GM04504 (cell line): ENCODE measurements around the gene KRT14.
"Not testable (repeated sequence)": the region's sequence is repeated elsewhere in the genome, so short reads cannot be mapped to it uniquely, and the experiment has no call there.

Experiments used
- DNase-seq: peaks from one replicate; pipeline ENCODE4 v3.0.0-alpha.2; 2012; ENCODE audit warnings: low read depth

The KRT14 gene

DNA sequence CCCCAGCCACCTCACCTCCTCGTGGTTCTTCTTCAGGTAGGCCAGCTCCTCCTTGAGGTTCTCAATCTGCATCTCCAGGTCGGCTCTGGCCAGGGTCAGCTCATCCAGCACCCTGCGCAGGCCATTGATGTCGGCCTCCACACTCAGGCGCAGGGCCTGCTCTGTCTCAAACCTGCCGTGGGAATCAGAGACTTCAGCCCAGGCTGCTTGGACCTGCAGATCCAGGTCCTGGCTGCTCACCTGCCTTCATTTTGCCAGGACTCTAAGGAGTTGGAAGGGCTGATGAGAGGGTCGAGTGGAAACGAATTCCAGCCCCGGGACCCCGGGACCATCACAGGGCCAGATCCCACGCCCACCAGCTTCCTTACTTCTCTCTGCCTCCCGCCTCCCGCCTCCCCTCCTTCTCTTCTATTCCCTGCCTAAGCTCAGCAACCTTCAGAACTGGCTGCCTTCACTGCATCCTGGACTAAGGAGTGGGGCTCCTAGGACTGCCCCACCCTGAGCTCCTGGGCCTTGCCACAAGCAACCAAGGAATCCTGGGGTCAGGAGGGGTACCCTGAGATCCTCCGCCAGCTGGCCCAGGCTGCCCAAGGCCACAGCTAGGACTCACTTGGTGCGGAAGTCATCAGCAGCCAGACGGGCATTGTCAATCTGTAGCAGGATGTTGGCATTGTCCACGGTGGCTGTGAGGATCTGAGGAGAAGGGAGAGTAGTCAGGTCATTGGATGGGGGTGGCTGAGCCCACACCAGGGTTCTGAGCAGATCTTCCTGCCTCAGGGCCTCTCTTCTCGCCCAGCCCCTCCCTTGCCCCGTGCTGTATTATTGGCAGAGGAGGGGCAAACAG, 35.9 kb upstream of the KRT14 start:
- not testable (repeated sequence) for DNase-seq

DNA sequence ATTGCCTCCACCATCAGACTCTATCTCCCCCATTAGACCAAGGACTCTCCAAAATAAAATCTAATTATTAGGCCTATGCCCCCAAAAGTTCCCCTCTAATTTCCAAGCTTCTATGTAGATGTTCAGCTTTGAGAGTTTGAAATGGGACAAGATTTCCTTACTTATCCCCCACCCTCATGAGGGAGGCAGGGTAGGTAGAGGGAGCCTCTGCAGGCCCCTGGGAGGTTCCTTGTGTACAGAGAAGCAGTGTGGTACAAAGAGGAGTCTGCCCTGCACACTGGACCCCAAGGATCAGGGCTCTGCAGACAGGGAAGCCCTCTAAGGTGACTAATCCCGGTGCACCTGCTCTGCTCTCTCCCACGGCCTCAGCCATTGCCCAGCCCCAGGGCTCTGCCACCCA, 35.2 kb upstream of the KRT14 start:
- no peak for DNase-seq

DNA sequence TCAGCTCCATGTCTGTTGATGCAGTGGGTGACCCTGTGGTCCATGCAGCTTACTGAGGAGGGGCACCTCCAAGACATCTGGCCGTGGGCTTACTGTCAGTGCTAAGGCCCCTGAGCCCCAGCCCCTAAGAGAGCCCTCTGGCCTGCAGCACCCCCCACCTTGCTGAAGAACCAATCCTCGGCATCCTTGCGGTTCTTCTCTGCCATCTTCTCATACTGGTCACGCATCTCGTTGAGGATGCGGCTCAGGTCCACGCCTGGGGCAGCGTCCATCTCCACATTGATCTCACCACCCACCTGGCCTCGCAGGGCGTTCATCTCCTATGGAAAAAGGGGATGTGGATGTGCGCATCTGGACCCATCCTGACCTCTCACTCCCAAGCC, 34.7 kb upstream of the KRT14 start:
- not testable (repeated sequence) for DNase-seq

DNA sequence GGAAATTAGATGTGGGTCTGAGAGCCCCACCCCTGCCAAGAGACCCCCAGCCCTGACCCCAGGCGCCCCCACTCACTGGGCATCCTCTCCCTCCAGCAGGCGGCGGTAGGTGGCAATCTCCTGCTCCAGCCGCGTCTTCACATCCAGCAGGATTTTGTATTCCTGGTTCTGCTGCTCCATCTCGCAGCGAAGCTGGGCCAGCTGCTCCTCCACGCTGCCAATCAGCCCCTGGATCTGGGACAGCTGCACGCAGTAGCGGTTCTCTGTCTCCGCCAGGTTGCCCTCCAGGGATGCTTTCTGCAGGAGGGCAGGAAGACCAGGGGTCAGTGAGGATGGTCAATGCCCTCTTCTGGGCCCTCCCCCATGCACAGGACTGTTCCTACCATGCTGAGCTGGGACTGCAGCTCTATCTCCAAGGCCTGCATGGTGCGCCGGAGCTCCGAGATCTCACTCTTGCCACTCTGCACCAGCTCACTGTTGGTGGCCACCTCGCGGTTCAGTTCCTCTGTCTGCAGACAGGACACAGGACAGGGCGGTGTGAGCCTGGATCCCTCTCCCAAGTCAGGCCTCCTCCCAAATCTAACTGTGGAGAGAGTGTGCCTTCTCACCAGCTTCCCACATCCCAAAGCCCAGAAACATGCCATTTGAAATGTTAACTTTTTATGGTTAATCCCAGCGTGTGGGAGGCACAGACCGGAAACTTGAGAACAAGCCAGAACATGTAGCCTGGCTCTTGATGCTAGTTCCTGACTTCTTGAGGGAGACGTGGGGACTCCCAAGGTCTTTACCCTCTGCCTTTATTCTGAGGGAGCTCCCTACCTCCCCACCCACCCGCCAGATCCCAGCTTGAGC, 34.1 kb upstream of the KRT14 start:
- DNase-seq, result no peak

DNA sequence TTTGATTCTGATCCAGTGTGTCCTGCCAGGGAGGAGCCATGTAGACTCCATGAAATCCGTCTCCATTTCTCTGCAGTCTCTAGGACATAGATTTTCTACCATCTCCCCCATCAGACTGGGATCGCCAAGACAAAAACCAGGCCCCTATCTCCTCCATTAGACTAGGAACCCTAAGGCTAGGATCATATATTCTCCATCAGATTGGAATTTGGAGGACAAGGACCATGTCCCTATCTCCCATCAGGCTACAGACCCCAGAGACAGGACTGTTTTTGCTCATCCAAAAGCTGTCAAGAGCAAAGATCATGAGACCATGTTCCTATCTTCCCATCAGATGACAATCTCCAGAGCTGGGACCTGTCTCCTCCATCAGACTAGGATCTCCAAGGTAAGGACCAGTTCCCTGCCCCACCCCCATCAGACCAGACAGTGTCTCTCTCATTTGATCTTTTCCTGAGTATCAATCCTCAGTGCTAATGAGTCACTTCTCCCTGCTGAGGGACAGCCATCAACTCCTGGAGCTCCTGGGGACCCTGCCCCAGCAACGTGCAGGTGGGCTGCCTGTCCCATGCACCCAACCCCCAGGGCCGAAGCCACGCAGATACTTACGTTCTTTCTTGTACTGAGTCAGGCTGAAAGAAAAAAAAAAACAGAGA, 33.4 kb upstream of the KRT14 start:
- not testable (repeated sequence) for DNase-seq

DNA sequence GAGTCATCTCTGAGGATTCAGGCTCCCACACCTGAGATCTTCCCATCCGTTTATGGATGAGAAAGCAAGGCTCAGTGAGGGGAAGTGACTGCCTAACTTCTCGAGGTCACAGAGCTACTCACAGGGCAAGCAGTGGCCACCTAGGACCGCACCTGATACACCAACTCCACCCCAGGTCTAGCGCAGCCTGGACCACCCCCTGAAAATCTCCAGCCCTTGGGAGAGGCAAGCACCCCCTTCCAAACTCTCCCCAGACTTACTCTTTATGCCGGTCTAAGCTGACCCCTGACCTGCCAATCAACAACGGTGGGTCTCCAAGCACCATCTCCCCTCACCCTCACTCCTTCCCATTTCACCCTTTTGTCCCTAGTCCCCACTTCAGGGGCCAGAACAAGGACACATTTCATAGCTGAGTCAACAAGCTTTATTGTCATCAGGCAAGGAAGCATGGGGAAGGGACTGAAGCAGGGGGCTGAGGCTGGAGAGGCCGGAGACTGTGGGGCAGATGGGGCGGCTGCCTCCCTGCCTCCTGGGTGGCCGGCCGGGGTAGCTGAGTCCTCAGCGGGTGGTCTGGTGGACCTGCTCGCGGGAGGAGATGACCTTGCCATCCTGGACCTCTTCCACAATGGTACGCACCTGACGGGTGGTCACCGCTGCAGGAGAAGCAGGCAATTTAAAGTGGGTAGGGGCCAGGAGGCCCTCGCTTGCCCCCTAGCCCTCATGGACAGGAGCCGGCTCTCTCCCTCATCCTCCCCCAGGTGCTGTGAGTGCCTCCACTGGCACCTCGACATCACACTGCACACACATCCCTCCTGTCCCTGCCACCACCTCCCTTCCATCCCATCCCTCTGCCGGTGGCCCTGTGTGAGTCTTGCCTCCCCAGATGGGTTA, 32.6 kb upstream of the KRT14 start:
- DNase-seq, result no peak

DNA sequence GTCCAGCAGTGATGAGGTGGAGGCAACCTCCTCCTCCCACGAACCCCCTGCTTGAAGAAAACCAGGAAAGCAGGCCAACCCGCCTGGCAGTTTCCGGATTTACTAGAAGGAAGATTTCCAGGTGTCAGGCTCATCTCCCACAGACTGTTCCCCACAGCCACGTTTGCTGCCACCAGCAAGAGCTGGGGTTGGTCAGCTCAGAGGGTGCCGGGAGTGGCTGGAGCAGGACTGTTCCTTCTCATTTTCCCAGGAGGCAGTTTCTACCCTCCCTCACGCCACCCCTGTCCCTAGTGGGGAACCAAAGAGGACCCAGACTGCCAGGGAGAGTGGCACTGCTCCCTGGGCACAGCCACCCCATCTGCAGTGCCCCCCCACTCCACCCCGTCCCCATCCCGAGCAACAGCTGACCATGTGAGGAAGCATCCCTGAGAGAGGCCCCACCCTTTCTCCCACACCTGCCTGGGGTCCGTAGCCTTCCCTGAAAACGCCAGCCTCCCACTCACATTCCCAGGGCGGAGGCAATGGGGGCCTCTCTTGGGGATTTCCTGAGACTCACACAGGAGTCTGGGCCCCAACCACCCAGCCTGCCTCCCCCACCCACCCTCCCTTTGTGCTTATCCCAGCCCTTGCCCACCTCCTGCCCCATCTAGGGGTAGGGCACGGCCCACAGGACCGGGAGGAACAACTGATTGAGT, 31.8 kb upstream of the KRT14 start:
- no peak for DNase-seq

DNA sequence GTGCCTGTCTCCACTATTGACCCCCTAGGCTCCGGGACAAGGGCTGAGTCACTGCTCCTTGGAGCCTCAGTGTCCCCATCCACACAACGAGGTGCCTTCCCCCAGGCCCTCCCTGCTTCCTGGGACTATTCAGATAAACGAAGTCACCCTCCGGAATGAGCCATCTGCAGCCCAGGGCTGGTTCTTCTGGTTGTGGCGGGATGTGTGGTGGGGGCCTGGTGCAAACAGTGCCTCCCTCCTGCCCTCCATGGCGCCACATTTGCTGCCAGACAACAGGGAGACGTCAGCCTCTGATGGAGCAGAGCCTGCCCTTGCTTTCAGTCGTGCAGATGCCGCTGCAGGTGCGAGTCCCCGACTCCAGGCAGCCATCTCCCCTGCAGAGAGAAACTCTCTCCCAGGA, 31.0 kb upstream of the KRT14 start:
- DNase-seq, result no peak

DNA sequence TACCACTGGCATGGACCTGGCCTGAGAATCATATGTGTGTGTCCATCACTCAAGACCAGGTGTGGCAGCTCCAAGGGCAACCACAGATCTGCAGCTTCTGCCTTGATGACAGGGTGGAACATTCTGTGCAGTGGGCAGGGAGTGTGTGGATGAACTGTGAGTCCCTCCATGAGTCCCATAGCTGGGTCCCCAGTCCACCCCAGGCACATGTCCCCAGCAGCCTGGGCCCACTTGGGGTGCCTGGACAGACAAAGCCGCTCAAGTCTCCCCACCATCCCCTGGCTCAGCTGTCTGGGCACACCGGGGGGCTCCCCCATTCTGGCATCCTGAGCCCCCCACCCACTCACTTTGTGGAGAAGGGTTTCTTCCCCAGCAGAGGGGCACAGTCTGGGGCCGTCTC, 30.4 kb upstream of the KRT14 start:
- DNase-seq, result no peak

DNA sequence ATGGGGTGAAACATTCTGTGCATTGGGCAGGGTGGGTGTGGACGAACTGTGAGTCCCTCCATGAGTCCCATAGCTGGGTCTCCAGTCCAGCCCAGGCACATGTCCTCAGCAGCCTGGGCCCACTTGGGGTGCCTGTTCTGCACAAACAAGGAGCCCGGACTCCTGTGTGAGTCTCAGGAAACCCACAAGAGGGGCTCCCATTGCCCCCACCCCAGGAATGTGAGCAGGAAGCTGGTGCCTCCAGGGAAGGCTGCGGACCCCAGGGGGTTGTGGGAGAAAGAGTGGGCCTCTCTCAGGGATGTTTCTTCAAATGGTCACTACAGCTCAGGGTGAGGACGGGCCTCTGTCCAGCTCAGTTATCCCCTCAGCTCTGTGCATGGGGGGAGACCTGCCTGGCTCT, 29.8 kb upstream of the KRT14 start:
- not testable (repeated sequence) for DNase-seq

DNA sequence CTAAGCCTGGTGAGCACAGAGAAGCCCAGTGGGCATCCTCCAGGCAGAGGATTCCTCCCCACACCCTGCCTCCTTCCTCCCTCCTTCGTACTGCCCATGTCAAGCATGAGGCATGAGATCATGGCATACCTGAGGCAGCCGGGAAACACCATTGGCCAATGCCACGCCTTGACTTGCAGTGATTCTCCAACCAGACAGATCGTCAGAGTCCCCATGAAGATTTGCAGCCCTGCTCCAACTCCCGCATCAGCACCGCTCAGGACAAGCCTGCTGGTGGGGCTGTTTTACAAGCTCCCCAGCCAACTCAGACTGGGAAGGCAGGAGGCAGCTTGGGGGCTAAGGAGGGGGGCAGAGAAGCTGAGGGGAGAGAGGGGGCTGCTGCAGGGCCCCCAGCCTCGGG, 28.8 kb upstream of the KRT14 start:
- DNase-seq, result no peak

DNA sequence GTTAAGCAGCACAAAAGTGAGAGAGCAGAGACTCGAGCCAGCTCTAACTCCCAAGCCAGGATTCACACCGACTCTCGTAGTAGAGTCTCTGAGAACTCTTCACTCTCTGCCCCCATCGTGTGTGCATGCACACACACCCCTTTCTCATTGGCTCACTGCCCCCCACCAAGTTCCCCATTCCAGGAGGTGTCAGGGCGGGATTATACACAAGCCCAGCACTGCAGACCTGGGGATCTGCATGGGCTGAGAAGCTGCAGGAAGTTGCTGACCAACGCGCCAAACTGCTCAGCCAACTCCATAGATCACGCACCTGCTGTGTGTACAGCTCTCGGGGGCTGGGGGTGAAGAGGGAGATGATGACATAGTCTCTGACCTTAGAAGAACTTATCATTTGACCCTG, 28.1 kb upstream of the KRT14 start:
- DNase-seq, result not testable (repeated sequence)

DNA sequence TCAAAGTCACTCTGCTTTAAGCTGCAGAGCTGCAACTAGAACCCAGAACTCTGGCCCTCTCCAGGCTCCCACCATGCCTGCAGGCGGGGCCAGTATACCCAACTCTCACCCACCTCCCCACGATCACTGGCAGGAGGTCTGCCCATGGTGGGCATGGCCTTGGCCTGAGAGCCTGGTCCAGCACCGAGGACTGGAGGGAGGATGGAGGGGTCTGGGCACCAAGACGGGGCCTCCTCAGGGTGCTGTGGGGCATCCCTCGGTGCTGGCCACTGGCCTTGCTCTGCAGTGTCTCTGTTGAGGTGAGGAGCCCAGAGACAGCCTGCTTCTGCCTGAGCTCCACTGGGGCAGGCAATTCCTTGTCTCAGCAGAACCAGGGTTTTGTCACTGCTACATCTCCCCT, 27.4 kb upstream of the KRT14 start:
- no peak for DNase-seq

DNA sequence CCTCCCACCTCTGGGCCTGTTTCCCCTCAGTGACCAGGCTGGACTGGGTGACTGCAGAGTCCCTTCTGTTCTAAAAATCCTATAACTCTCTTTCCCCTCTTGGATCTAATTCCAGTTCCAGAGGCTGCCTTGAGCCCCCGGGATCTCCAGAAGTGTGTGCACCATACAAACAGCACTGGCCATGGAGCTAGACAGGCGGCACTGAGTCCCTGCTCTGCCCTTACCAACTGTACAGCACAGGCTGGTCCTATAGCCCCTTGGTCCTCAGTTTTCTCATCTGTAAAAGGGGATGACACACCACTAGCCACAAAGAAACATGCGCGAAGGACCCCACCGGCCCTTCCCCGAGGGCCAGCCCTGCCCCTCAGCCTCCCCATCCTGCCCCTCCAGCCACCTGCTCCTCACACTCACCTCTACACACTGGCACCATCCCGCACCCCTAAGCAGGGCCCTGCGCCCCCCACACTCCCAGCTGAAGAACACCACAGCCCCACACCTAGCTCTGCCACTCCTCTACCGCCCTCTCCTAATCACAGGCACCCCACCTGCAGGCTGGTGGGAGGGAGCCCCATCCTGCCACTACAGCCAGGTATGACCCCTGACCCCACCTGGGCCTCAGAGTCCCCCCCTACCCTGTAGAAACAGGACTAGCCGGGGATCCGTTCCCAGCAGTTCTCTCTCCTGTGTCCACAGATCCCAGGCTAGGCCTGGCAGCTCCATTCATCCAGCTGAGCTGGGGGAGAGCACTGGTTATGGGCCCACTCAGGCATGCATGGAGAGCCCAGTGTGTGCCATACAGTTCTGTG, 26.8 kb upstream of the KRT14 start:
- no peak for DNase-seq

DNA sequence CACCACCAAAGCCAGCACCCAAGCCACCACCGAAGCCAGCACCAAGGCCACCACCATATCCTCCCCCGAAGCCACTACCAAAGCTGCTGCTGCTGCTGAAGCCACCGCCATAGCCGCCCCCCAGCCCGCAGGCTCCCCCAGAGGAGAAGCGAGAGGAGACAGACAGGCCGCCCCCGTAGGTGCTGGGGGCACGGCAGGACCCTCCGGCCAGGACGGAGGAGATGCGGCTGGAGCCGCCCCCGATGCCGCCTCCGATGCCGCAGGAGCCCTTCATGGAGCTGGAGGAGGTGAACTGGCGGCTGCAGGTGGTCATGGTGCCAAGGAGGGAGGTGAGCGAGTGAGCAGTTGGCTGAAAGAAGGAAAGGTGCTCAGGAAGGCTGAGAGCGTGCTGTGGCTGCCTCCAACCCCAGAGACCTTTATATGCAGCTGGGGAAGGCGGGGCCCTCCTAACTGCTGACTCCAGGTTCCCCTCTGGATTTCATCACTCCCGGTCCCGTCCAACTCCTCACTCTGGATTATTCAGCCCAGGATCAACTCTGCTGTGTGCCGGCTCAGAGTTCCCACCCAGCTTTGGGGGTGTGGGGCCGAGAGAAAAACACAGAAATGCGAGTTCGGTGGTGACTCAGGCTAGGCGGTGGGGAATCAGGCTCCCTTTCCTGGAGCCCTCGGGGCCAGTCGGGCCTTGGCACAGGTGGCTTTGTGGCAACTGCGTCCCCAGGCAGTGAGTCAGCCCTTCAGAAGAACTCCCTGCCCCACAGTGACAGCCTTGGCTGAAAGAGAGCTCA, 25.9 kb upstream of the KRT14 start, which contains the start of gene KRT16:
Gene KRT16, minus strand, starts transcription at position 392 of the 785 bp plus-strand sequence. Its CDS starts 79 bp downstream, at position 313.
- peak; percentile 11 for DNase-seq

DNA sequence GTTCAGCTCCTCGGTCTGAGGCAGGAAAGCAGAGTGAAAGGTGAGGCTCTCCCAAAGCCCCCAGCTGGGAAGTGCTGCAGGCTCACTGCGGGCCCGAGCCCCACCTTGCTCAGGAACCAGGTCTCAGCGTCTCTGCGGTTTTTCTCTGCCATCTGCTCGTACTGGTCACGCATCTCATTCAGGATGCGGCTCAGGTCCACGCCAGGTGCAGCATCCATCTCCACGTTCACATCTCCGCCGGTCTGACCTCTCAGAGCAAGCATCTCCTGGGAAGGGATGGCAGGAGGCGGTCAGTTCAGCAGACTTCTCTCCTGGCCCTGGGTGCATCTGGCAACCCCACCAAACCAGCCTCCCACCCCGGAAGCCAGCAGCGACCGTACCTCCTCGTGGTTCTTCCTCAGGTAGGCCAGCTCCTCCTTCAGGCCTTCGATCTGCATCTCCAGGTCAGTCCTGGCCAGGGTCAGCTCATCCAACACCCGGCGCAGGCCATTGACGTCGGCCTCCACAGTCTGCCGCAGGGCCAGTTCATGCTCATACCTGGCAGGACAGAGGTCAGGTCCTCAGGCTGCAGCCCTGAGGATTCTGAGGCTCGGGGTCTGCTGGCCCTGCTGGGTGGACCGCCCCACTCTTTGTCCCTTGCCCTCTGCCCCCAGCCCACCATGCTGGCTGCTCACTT, 24.4 kb upstream of the KRT14 start:
- DNase-seq, result no peak

DNA sequence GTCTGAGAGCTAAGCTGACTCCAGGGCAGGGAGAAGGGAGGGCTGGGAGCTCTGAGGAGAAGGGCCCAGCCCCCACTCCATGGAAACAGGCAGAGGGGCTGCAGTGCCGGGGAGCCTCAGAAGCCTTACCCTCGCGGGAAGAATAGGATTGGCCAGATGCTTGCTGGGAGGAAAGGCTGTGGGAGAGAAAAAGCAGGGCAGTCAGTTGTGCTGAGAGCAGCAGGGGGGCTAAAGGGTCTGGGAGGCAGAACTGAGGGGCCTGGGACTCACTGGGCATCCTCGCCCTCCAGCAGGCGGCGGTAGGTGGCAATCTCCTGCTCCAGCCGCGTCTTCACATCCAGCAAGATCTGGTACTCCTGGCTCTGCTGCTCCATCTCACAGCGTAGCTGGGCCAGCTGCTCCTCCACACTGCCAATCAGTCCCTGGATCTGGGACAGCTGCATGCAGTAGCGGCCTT, 23.4 kb upstream of the KRT14 start:
- DNase-seq, result not testable (repeated sequence)

DNA sequence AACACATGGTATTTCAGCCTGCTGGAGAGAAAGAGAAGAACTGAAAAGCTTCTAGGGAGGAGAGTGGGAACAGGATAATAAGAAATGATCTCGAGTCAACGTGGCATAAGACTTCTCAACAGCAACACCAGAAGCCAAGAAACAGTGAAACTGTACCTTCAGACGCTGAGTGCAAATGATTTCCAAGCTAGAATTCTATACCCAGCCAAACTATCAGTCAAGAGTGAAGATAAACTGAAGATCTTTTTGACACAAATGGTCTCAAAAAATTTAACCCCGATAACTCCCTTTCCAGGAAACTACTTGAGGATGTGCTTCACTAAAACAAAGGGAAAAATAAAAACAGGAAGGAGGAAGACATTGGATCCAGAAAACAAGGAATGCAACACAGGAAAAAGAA, 20.2 kb upstream of the KRT14 start:
- not testable (repeated sequence) for DNase-seq

DNA sequence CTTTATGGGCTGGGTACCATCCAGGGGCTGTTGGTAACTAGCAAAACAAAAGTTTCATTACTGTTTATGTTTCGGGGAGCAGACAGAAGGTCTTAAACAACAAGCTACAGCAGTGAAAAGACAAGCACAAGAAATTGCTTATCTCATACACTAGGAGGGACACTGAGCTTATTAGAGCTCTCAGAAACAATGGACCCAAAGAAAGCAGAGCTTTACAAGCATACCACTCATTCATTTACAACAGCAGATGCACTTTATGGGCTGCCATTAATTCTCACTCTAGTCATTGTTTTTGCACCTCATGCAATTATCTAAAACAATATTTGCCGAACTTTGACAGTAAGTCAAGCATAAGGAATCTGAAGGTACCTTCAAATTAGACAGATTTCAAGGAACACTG, 15.8 kb upstream of the KRT14 start:
- DNase-seq, result no peak
